ENCODE measurements around the gene AFG1L.
"Not testable (repeated sequence)": the region's sequence is repeated elsewhere in the genome, so short reads cannot be mapped to it uniquely, and the experiment has no call there.

The AFG1L gene

DNA sequence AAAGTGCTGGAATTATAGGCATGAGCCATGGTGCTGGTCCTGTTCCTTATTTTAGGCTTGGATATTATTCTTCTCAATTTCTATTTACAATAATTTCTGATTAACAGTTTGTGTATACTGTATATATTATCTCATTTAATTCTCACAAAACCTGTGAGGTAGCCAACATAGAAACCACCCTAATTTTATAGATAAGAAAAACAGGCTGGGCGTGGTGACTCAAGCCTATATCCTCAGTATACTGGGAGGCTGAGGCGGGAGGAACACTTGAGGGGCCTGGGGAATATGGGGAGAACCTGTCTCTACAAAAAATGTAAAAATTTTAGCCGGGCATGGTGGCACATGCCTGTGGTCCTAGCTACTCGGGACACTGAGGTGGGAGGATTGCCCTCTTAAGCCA lies 3.8 kb upstream of the AFG1L start:
- no peak overlapping the region for H3K27ac ChIP-seq (replicated peaks)
- TF ChIP-seq POLR2AphosphoS5 (IDR thresholded peaks at IDR 0.05; ENCODE audit: low read depth), result no peak
- no peak for TF ChIP-seq SPI1 (IDR thresholded peaks at IDR 0.05; ENCODE audit: borderline replicate concordance, low read depth)
- no peak for TF ChIP-seq REST (IDR thresholded peaks at IDR 0.05; ENCODE audit: insufficient replicate concordance, low read depth)
- no peak for TF ChIP-seq CTCF (IDR thresholded peaks at IDR 0.05; ENCODE audit: insufficient read depth, low read length)
- TF ChIP-seq GABPA (IDR thresholded peaks at IDR 0.05; ENCODE audit: low read depth), result no peak
- no peak overlapping the region for H3K4me3 ChIP-seq (replicated peaks; ENCODE audit: insufficient read depth, low read length)
- H3K27me3 ChIP-seq (ENCODE audit: insufficient read depth, poor library complexity, severe bottlenecking), result no peaks in the 10 kb centered on the region
- no peak for DNase-seq (ENCODE audit: low read depth in 1 of 2, low spot score in 1 of 2)

DNA sequence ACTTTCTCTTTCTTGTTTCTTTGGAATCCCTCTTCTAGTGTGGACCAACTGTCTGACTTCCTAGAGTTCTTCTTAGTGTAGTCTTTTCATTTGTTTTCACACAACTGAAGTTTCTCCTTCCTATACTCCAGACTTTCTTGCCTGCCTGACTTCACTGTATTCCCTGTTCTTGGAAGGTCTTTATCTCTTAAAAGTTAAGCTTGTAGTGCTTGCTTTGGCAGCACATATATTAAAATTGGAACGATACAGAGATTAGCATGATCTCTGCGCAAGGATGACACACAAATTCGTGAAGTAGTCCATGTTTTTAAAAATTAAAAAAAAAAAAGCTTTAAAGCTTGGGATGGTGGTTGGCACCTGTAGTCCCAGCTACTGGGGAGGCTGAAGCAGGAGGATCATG lies 2.3 kb upstream of the AFG1L start:
- H3K27ac ChIP-seq (replicated peaks); H3K4me3 ChIP-seq (replicated peaks; ENCODE audit: insufficient read depth, low read length); H3K27me3 ChIP-seq (ENCODE audit: insufficient read depth, poor library complexity, severe bottlenecking); DNase-seq (ENCODE audit: low read depth in 1 of 2, low spot score in 1 of 2): not testable (repeated sequence)

DNA sequence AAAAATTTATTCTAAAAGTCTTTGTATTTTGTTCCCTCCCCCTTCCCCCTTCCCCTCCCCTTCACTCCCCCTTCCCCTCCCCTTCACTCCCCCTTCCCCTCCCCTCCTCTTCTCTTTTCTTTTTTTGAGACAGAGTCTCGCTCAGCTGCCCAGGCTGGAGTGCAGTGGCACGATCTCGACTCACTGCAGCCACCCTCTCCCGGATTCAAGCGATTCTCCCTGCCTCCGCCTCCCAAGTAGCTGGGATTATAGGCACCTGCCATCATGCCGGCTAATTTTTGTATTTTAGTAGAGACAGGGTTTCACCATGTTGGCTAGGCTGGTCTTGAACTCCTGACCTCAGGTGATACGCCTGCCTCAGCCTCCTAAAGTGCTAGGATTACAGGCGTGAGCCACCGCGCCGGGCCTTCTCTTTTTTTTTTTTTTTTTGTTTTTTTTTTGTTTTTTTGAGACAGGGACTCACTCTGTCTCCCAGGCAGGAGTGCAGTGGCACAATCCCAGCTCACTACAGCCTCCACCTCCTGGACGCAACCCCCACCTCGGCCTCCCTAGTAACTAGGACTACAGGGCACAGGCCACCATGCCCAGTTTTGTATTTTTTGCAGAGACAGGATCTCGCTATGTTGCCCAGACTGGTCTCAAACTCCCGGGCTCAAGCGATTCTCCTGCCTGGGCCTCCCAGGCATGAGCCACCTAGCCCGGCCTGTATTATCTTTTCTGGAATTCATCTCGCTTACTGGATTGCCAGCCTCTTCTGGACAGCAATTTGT lies 1.1 kb upstream of the AFG1L start:
- Histone ChIP-seq H3K4me3 (replicated peaks; ENCODE audit: insufficient read depth, low read length) (no peak overlapping the region; the same call in 1 of the 2 replicates), H3K27ac (replicated peaks) (peak overlapping the region; percentile 98)

More for the DNA sequence above, 1.1 kb upstream of the AFG1L start:
- TF ChIP-seq CTCF (IDR thresholded peaks at IDR 0.05; ENCODE audit: insufficient read depth, low read length) (no peak), POLR2AphosphoS5 (IDR thresholded peaks at IDR 0.05; ENCODE audit: low read depth) (no peak), GABPA (IDR thresholded peaks at IDR 0.05; ENCODE audit: low read depth) (no peak), SPI1 (IDR thresholded peaks at IDR 0.05; ENCODE audit: borderline replicate concordance, low read depth) (no peak), REST (IDR thresholded peaks at IDR 0.05; ENCODE audit: insufficient replicate concordance, low read depth) (no peak)
- no peaks in the 10 kb centered on the region for H3K27me3 ChIP-seq (ENCODE audit: insufficient read depth, poor library complexity, severe bottlenecking)
- DNase-seq (ENCODE audit: low read depth in 1 of 2, low spot score in 1 of 2), result peak in 1 of 2 experiments; percentile 17

Measured in HL-60 (cell line).